NCI-H526 treated with DMSO at 0.1 percent for 48 hours (cell line): Measurements from ENCODE around the gene TRIM66.

Experiments
- DNase-seq: peaks from one replicate; lab custom pipeline; 2025; lab: John Stamatoyannopoulos, UW

Gene TRIM66

GRCh38 chr11:8713760-8714454, 31.4 kb upstream of the TRIM66 start:
- DNase-seq: no peak

GRCh38 chr11:8712506-8712905, 30.0 kb upstream of the TRIM66 start:
- DNase-seq: no peak

- DNase-seq: no peak
These were observed 29.5 kb upstream of the TRIM66 start for GRCh38 chr11:8711895-8712442.

GRCh38 chr11:8709777-8710176, 27.3 kb upstream of the TRIM66 start:
- DNase-seq: no peak

- DNase-seq: no peak
These were observed 26.7 kb upstream of the TRIM66 start for GRCh38 chr11:8709002-8709672.

DNA sequence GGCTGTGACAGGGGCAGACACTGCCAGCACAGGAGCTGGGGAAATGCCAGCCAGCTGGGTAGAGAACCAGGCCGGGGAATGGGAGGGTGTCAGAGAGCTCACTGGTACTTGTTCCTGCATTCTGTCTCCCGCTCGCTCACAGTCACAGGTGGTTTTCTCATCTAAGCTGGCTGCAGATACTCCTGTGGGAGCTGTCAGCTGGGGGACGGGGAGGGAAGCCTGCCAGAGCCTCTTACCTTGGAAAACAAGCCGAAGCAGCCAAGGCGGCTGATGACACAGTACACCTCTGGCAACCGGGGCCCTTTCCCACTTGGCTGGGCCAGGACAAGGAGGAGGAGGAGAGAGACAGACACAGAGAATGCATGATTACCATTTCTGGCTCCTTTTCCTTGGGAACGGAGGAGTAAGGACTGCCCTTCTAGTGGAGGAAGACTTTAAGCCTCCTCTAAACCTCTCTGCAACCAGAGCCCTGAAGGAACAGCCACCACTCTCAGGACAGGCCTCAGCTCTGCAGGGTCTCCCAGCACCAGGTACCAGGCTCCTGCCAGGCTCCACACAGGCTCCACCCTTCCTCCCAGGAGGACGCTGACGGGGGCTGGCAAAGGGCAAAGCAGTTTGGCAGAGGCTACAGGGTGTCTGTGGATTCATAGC, 25.2 kb upstream of the TRIM66 start:
- no peak for DNase-seq

- no peak for DNase-seq
These were observed 24.4 kb upstream of the TRIM66 start for GRCh38 chr11:8706673-8707432.

GRCh38 chr11:8705146-8705545, 22.7 kb upstream of the TRIM66 start:
- no peak for DNase-seq

DNA sequence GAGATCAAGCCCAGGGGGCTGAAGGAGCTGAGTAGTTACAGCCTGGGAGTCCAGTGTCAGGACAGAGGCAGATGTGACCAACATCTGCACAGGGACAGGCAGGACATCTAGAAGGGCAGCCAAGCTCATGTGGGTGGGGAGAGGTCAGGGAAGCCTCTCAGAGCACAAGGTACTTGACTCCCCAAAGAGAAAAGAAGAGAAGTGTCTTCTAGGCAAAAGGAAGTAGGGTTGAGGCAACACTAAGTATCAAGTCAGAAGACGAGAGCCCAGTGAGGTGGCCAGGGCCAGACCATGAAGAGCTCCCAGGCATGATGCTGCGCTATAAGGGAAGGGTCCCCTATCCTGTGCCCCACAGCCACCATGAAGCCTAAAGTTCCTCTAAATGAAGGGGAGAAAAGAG, 21.7 kb upstream of the TRIM66 start:
- DNase-seq: no peak

- DNase-seq: no peak
These were observed 20.1 kb upstream of the TRIM66 start for GRCh38 chr11:8702598-8702915.

- no peak for DNase-seq
These were observed 19.6 kb upstream of the TRIM66 start for GRCh38 chr11:8701891-8702597.

- no peak for DNase-seq
These were observed 17.4 kb upstream of the TRIM66 start for GRCh38 chr11:8699903-8700302.

GRCh38 chr11:8698917-8699441, 16.5 kb upstream of the TRIM66 start:
- DNase-seq: no peak

GRCh38 chr11:8698379-8698851, 15.9 kb upstream of the TRIM66 start:
- no peak for DNase-seq

- no peak for DNase-seq
These were observed 14.6 kb upstream of the TRIM66 start for GRCh38 chr11:8697054-8697453.

- no peak for DNase-seq
These were observed 11.7 kb upstream of the TRIM66 start for GRCh38 chr11:8694137-8694536.

- DNase-seq: no peak
These were observed 11.1 kb upstream of the TRIM66 start for GRCh38 chr11:8693555-8693954.

- DNase-seq: no peak
These were observed 10.6 kb upstream of the TRIM66 start for GRCh38 chr11:8693010-8693551.

GRCh38 chr11:8692417-8692816, 10.0 kb upstream of the TRIM66 start:
- DNase-seq: no peak

DNA sequence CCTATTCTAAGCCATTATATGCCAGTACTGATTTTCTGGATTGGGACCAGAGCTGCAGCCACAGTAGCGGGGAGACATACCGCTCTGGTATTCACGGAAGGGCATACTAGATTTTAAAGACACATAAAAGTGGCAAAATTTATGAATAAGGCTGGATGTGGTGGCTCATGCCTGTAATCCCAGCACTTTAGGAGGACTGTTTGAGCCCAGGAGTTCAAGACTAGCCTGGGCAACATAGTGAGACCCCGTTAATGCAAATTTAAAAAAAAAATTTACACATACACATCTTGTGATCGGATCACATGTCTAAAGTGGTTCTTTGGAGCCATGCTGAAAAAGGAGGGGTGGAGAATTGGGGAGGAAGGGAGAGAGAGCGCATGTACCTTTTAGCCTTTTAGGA, 9.1 kb upstream of the TRIM66 start:
- DNase-seq: no peak
